ENCODE measurements around the gene OVAAL.
A peak's percentile ranks its signal among the peaks of the same experiment; 100 is the strongest.

Gene OVAAL

GRCh38 chr1:180593382-180593781, 34.6 kb downstream of the OVAAL start:
- no CpG with 5 or more reads among the region's 3 CpGs for WGBS (ENCODE audit: extremely low coverage, insufficient coverage, insufficient read length)
- no peak overlapping the region for H3K23ac ChIP-seq (ENCODE audit: low read length)

DNA sequence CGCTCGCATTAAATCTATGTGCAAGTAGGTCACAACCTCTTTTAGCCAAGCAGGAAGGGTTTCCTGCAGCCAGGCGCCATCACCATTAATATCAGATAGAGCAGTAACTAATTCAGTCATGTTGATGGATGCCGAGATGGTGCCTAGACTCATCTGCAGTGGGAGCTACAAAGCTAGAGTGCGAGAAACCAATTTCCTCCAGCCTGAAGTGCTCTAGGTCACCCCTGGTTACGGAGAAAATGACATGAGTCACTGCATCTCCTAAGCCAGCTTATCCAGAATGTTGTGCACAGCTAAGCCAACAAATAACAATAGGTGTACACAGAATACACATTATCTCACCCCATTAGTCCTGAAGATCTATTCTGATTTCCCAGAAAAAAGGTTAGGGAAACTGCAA, 36.0 kb downstream of the OVAAL start:
- Histone ChIP-seq H3K79me1 (ENCODE audit: low read length) (no peaks in the 10 kb centered on the region), H3K36me3 (ENCODE audit: control insufficient read depth in 1 of 2, insufficient read depth in 2 of 2, low read length in 2 of 2) (no peaks in the 10 kb centered on the region), H3K27me3 (ENCODE audit: insufficient read depth, low read length) (no peaks in the 10 kb centered on the region), H3K9ac (ENCODE audit: low read length) (no peak overlapping the region), H3K18ac (ENCODE audit: low read length) (no peak overlapping the region), H3K27ac (ENCODE audit: low read depth, low read length) (no peak overlapping the region), H3K14ac (ENCODE audit: low read length) (no peak overlapping the region), H2BK120ac (ENCODE audit: insufficient read depth, low read length, poor library complexity) (no peak overlapping the region), H2BK5ac (ENCODE audit: low read depth, low read length, poor library complexity) (no peak overlapping the region), H3K79me2 (ENCODE audit: control insufficient read depth, insufficient read depth, low read length, poor library complexity) (no peaks in the 10 kb centered on the region), H4K91ac (ENCODE audit: low read depth, low read length) (no peak overlapping the region), H3K9me3 (ENCODE audit: insufficient read depth, low read depth, low read length) (no peaks in the 10 kb centered on the region), H2AFZ (ENCODE audit: insufficient read depth, low read length, poor library complexity) (no peak overlapping the region), H3K23ac (ENCODE audit: low read length) (no peak overlapping the region), H2AK5ac (ENCODE audit: low read length) (no peak overlapping the region), H3K4me1 (ENCODE audit: control insufficient read depth in 1 of 2, insufficient read depth in 2 of 2, low read length in 2 of 2) (no peaks in the 10 kb centered on the region), H2BK12ac (ENCODE audit: low read length) (no peak overlapping the region), H4K8ac (ENCODE audit: low read depth, low read length) (no peak overlapping the region), H3K4me2 (ENCODE audit: low read length) (no peak overlapping the region), H3K4ac (ENCODE audit: low read depth, low read length) (no peak overlapping the region), H4K12ac (ENCODE audit: low read depth, low read length) (no peak overlapping the region), H3K4me3 (ENCODE audit: low read depth, low read length) (no peak overlapping the region)
- WGBS (ENCODE audit: extremely low coverage, insufficient coverage, insufficient read length), result no CpG with 5 or more reads among the region's 6 CpGs
- DNase-seq, result no peak

More at GRCh38 chr1:180593382-180593781, 34.6 kb downstream of the OVAAL start:
- Histone ChIP-seq H3K36me3 (ENCODE audit: control insufficient read depth in 1 of 2, insufficient read depth in 2 of 2, low read length in 2 of 2) (no peaks in the 10 kb centered on the region), H3K79me2 (ENCODE audit: control insufficient read depth, insufficient read depth, low read length, poor library complexity) (no peaks in the 10 kb centered on the region), H3K27me3 (ENCODE audit: insufficient read depth, low read length) (no peaks in the 10 kb centered on the region), H3K9ac (ENCODE audit: low read length) (peak overlapping the region; percentile 40), H4K8ac (ENCODE audit: low read depth, low read length) (no peak overlapping the region), H4K91ac (ENCODE audit: low read depth, low read length) (no peak overlapping the region), H3K4me2 (ENCODE audit: low read length) (no peak overlapping the region), H3K18ac (ENCODE audit: low read length) (no peak overlapping the region), H3K27ac (ENCODE audit: low read depth, low read length) (no peak overlapping the region), H2BK120ac (ENCODE audit: insufficient read depth, low read length, poor library complexity) (no peak overlapping the region), H3K4me3 (ENCODE audit: low read depth, low read length) (no peak overlapping the region), H3K4me1 (ENCODE audit: control insufficient read depth in 1 of 2, insufficient read depth in 2 of 2, low read length in 2 of 2) (no peaks in the 10 kb centered on the region), H3K4ac (ENCODE audit: low read depth, low read length) (no peak overlapping the region), H2AK5ac (ENCODE audit: low read length) (no peak overlapping the region), H3K9me3 (ENCODE audit: insufficient read depth, low read depth, low read length) (no peaks in the 10 kb centered on the region), H2AFZ (ENCODE audit: insufficient read depth, low read length, poor library complexity) (no peak overlapping the region), H4K12ac (ENCODE audit: low read depth, low read length) (no peak overlapping the region), H3K14ac (ENCODE audit: low read length) (no peak overlapping the region), H2BK5ac (ENCODE audit: low read depth, low read length, poor library complexity) (no peak overlapping the region), H2BK12ac (ENCODE audit: low read length) (no peak overlapping the region), H3K79me1 (ENCODE audit: low read length) (no peaks in the 10 kb centered on the region)
- no peak for DNase-seq

DNA sequence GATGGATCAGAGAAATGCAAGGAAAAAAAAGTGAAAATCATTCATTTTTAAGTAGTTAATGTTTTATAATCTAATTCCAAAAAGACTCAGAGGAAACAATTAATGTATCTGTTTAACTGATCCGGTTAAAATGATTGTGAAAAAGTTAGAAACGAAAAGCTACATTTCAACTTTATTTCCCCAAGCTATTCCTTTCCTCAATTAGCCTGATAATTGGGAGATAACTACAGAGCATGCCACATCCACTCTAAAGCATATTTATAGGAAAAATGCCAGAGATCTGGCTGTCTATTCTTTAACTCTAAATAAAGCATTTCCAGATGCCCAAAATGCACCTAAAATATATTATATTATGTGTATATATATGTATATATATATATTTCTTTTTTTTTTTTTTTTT, 37.2 kb downstream of the OVAAL start:
- Histone ChIP-seq H4K12ac (ENCODE audit: low read depth, low read length) (no peak overlapping the region), H3K14ac (ENCODE audit: low read length) (no peak overlapping the region), H2BK5ac (ENCODE audit: low read depth, low read length, poor library complexity) (no peak overlapping the region), H3K27ac (ENCODE audit: low read depth, low read length) (no peak overlapping the region), H3K9me3 (ENCODE audit: insufficient read depth, low read depth, low read length) (no peaks in the 10 kb centered on the region), H3K79me1 (ENCODE audit: low read length) (no peaks in the 10 kb centered on the region), H3K23ac (ENCODE audit: low read length) (no peak overlapping the region), H2BK12ac (ENCODE audit: low read length) (no peak overlapping the region), H3K4me2 (ENCODE audit: low read length) (no peak overlapping the region), H3K36me3 (ENCODE audit: control insufficient read depth in 1 of 2, insufficient read depth in 2 of 2, low read length in 2 of 2) (no peaks in the 10 kb centered on the region), H3K4me3 (ENCODE audit: low read depth, low read length) (no peak overlapping the region), H3K4ac (ENCODE audit: low read depth, low read length) (no peak overlapping the region), H3K79me2 (ENCODE audit: control insufficient read depth, insufficient read depth, low read length, poor library complexity) (no peaks in the 10 kb centered on the region), H2BK120ac (ENCODE audit: insufficient read depth, low read length, poor library complexity) (no peak overlapping the region), H3K4me1 (ENCODE audit: control insufficient read depth in 1 of 2, insufficient read depth in 2 of 2, low read length in 2 of 2) (no peaks in the 10 kb centered on the region), H2AFZ (ENCODE audit: insufficient read depth, low read length, poor library complexity) (no peak overlapping the region), H3K27me3 (ENCODE audit: insufficient read depth, low read length) (no peaks in the 10 kb centered on the region), H2AK5ac (ENCODE audit: low read length) (no peak overlapping the region), H3K18ac (ENCODE audit: low read length) (no peak overlapping the region), H4K91ac (ENCODE audit: low read depth, low read length) (no peak overlapping the region), H3K9ac (ENCODE audit: low read length) (no peak overlapping the region), H4K8ac (ENCODE audit: low read depth, low read length) (no peak overlapping the region)
- DNase-seq, result no peak
- WGBS (ENCODE audit: extremely low coverage, insufficient coverage, insufficient read length), result no CpG with 5 or more reads among the region's 2 CpGs

- Histone ChIP-seq H3K18ac (ENCODE audit: low read length) (no peak overlapping the region), H4K91ac (ENCODE audit: low read depth, low read length) (no peak overlapping the region), H3K27me3 (ENCODE audit: insufficient read depth, low read length) (no peaks in the 10 kb centered on the region), H3K4me1 (ENCODE audit: control insufficient read depth in 1 of 2, insufficient read depth in 2 of 2, low read length in 2 of 2) (no peaks in the 10 kb centered on the region), H3K4me2 (ENCODE audit: low read length) (no peak overlapping the region), H3K79me2 (ENCODE audit: control insufficient read depth, insufficient read depth, low read length, poor library complexity) (no peaks in the 10 kb centered on the region), H2BK5ac (ENCODE audit: low read depth, low read length, poor library complexity) (no peak overlapping the region), H2AFZ (ENCODE audit: insufficient read depth, low read length, poor library complexity) (no peak overlapping the region), H3K27ac (ENCODE audit: low read depth, low read length) (no peak overlapping the region), H3K4me3 (ENCODE audit: low read depth, low read length) (no peak overlapping the region), H2AK5ac (ENCODE audit: low read length) (no peak overlapping the region), H3K14ac (ENCODE audit: low read length) (no peak overlapping the region), H4K8ac (ENCODE audit: low read depth, low read length) (no peak overlapping the region), H3K9me3 (ENCODE audit: insufficient read depth, low read depth, low read length) (no peaks in the 10 kb centered on the region), H3K79me1 (ENCODE audit: low read length) (no peaks in the 10 kb centered on the region), H3K36me3 (ENCODE audit: control insufficient read depth in 1 of 2, insufficient read depth in 2 of 2, low read length in 2 of 2) (no peaks in the 10 kb centered on the region), H3K9ac (ENCODE audit: low read length) (no peak overlapping the region), H3K23ac (ENCODE audit: low read length) (no peak overlapping the region), H2BK120ac (ENCODE audit: insufficient read depth, low read length, poor library complexity) (no peak overlapping the region), H2BK12ac (ENCODE audit: low read length) (no peak overlapping the region), H3K4ac (ENCODE audit: low read depth, low read length) (no peak overlapping the region), H4K12ac (ENCODE audit: low read depth, low read length) (no peak overlapping the region)
- DNase-seq, result no peak
These were observed 38.8 kb downstream of the OVAAL start for GRCh38 chr1:180597520-180597919.

All from trophoblast cell (in vitro differentiated cells and primary cell).